ENCODE data around the gene IPCEF1. TPM values are rescaled to one million over a fixed set of nuclear protein-coding genes. Genes with fewer than 3 reads are reported as not detected.

The IPCEF1 gene
- total RNA-seq, 1 donor from 2014 or later: not detected

DNA sequence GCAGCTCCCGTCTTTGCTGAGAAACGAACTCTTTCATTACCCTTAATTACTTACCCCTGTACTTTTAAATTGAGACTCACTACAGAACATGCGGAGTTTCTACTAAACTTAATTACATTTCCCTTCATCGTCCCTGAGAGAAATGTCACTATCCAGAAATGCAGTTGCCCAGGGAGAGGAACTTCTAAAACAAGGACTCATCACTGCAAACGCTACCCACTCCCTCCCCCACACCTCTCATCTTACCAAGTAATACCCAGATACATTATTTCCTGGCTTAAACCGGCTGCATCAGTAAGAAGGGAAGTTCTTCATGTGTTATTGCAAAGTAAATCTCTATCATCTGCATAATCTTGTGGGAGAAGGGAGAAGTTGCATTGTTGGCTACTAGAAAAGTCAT is 138.3 kb downstream of the IPCEF1 start:
- Mint-ChIP-seq H3K4me3 (ENCODE audit: unreplicated experiment) (no peak overlapping the region), H3K27me3 (ENCODE audit: low read depth) (peaks cover 5% of the 10 kb centered on the region), H3K4me1 (ENCODE audit: low read depth) (no peaks in the 10 kb centered on the region), H3K9me3 (ENCODE audit: low read depth) (no peaks in the 10 kb centered on the region), H3K27ac (ENCODE audit: unreplicated experiment) (no peak overlapping the region), H3K36me3 (ENCODE audit: low read depth) (no peaks in the 10 kb centered on the region)
- DNase-seq (ENCODE audit: low spot score): no peak
- no peak for TF ChIP-seq CTCF (IDR thresholded peaks at IDR 0.05)

- no peak overlapping the region for H3K27ac Mint-ChIP-seq (ENCODE audit: unreplicated experiment)
- no peaks in the 10 kb centered on the region for H3K9me3 Mint-ChIP-seq (ENCODE audit: low read depth)
- no peak for TF ChIP-seq CTCF (IDR thresholded peaks at IDR 0.05)
- H3K4me1 Mint-ChIP-seq (ENCODE audit: low read depth): no peaks in the 10 kb centered on the region
- H3K36me3 Mint-ChIP-seq (ENCODE audit: low read depth): no peaks in the 10 kb centered on the region
- no peaks in the 10 kb centered on the region for H3K27me3 Mint-ChIP-seq (ENCODE audit: low read depth)
- DNase-seq (ENCODE audit: low spot score): no peak
- no peak overlapping the region for H3K4me3 Mint-ChIP-seq (ENCODE audit: unreplicated experiment)
These were observed 142.8 kb downstream of the IPCEF1 start for GRCh38 chr6:154213782-154214181.

- Mint-ChIP-seq H3K27ac (ENCODE audit: unreplicated experiment) (no peak overlapping the region), H3K4me1 (ENCODE audit: low read depth) (no peaks in the 10 kb centered on the region), H3K9me3 (ENCODE audit: low read depth) (no peaks in the 10 kb centered on the region), H3K27me3 (ENCODE audit: low read depth) (no peaks in the 10 kb centered on the region), H3K4me3 (ENCODE audit: unreplicated experiment) (no peak overlapping the region), H3K36me3 (ENCODE audit: low read depth) (no peaks in the 10 kb centered on the region)
- TF ChIP-seq CTCF (IDR thresholded peaks at IDR 0.05): no peak
- DNase-seq (ENCODE audit: low spot score): no peak
These were observed 145.9 kb downstream of the IPCEF1 start for GRCh38 chr6:154210678-154211077.

GRCh38 chr6:154209555-154209954 is 147.0 kb downstream of the IPCEF1 start:
- H3K9me3 Mint-ChIP-seq (ENCODE audit: low read depth): no peaks in the 10 kb centered on the region
- no peak overlapping the region for H3K27ac Mint-ChIP-seq (ENCODE audit: unreplicated experiment)
- no peak for DNase-seq (ENCODE audit: low spot score)
- TF ChIP-seq CTCF (IDR thresholded peaks at IDR 0.05): no peak
- no peaks in the 10 kb centered on the region for H3K4me1 Mint-ChIP-seq (ENCODE audit: low read depth)
- no peaks in the 10 kb centered on the region for H3K27me3 Mint-ChIP-seq (ENCODE audit: low read depth)
- H3K4me3 Mint-ChIP-seq (ENCODE audit: unreplicated experiment): no peak overlapping the region
- H3K36me3 Mint-ChIP-seq (ENCODE audit: low read depth): no peaks in the 10 kb centered on the region

DNA sequence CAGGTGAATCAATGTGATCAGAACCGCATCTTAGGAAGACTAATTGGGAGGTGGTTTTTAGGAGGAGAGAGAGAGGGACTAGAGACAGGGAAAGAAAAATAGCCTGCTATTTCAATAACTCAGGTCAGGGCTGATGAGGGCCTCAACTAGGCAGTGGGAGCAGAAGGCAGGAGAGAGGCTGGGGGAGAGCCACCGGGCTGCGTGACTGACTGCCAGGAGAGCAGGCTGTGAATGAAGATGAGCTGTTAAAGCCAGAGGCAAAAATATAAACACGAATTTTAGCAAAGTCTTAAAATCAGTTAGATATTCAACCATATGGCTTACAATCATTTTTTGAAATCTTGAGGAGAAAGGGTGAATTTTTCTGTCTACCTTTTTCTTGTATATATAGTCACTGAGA is 149.6 kb downstream of the IPCEF1 start:
- Mint-ChIP-seq H3K4me1 (ENCODE audit: low read depth) (no peaks in the 10 kb centered on the region), H3K27ac (ENCODE audit: unreplicated experiment) (no peak overlapping the region), H3K4me3 (ENCODE audit: unreplicated experiment) (no peak overlapping the region), H3K9me3 (ENCODE audit: low read depth) (no peaks in the 10 kb centered on the region), H3K27me3 (ENCODE audit: low read depth) (no peaks in the 10 kb centered on the region), H3K36me3 (ENCODE audit: low read depth) (no peaks in the 10 kb centered on the region)
- no peak for DNase-seq (ENCODE audit: low spot score)
- TF ChIP-seq CTCF (IDR thresholded peaks at IDR 0.05): no peak
